ENCODE results near the gene SEC11C. TPM values are rescaled to one million over a fixed set of nuclear protein-coding genes. Genes with fewer than 3 reads are reported as not detected.
A peak's percentile ranks its signal among the peaks of the same experiment; 100 is the strongest.

The SEC11C gene
- total and polyA plus RNA-seq, 2 of the 13 experiments (the other 11 are each of a cell fraction or from before 2014, with no cell fraction given): 71.9 to 297 TPM

GRCh38 chr18:59141294-59142068, 1.8 kb downstream of the SEC11C start (continued):
- TF ChIP-seq ZNF281 (CRISPR knock-in tag; IDR thresholded peaks at IDR 0.05; ENCODE audit: borderline replicate concordance): no peak
- peak; percentile 27; the same call in 1 of the 2 replicates for TF ChIP-seq ZFY (CRISPR knock-in tag; IDR thresholded peaks at IDR 0.05)
- TF ChIP-seq GATA4 (IDR thresholded peaks at IDR 0.05; ENCODE audit: borderline replicate concordance, low read depth): 0 out of 2 replicates have a peak, but pooled peaks have one; percentile 12
- TF ChIP-seq NFYC (CRISPR knock-in tag; IDR thresholded peaks at IDR 0.05): peak; percentile 35; the same call in 1 of the 2 replicates
- peak; percentile 30; the same call in 1 of the 2 replicates for TF ChIP-seq MYPOP (CRISPR knock-in tag; IDR thresholded peaks at IDR 0.05)
- no peak for TF ChIP-seq BATF2 (CRISPR knock-in tag; IDR thresholded peaks at IDR 0.05)
- TF ChIP-seq ZNF224 (CRISPR knock-in tag; IDR thresholded peaks at IDR 0.05): no peak
- TF ChIP-seq ZNF776 (CRISPR knock-in tag; IDR thresholded peaks at IDR 0.05): no peak
- peak; percentile 72 for TF ChIP-seq TEAD3 (CRISPR knock-in tag; optimal IDR thresholded peaks at IDR 0.05; ENCODE audit: borderline replicate concordance)
- TF ChIP-seq DBP (CRISPR knock-in tag; IDR thresholded peaks at IDR 0.05; ENCODE audit: not compliant biosample characterization): no peak
- no peak for TF ChIP-seq AFF4 (CRISPR knock-in tag; IDR thresholded peaks at IDR 0.05)
- TF ChIP-seq PAF1 (CRISPR knock-in tag; IDR thresholded peaks at IDR 0.05): no peak
- peak; percentile 74 for TF ChIP-seq NCOA2 (CRISPR knock-in tag; IDR thresholded peaks at IDR 0.05)
- peak; percentile 93 for TF ChIP-seq MAFF (IDR thresholded peaks at IDR 0.05; ENCODE audit: low read depth, low read length)
- TF ChIP-seq ZNF451 (CRISPR knock-in tag; IDR thresholded peaks at IDR 0.05): no peak
- TF ChIP-seq MTF1 (CRISPR knock-in tag; IDR thresholded peaks at IDR 0.05): no peak
